Stomach (tissue), 4 donors: ENCODE measurements around the gene TNPO3.

Experiments
- EP300 ChIP-seq: sonication (generic); formaldehyde crosslinking; IDR thresholded peaks from one replicate; pipeline ENCODE4 v1.6.1; 2017; ENCODE audit warnings: antibody characterized with exemption
- POLR2AphosphoS5 ChIP-seq, 3 donors: sonication (generic); formaldehyde crosslinking; IDR thresholded peaks; one replicate each; pipeline ENCODE4 v1.6.1; 2016; ENCODE audit warnings: antibody characterized with exemption in 3 of 3
- TF ChIP-seq, protein P1 (sequence below), 7 experiments: fragments of 450-650 bp in 4 of 7; fragments of 200-600 bp in 3 of 7; sonication (generic) in 3 of 7; IDR thresholded peaks; one replicate each; pipeline ENCODE4 v1.5.1; 2016 to 2019; ENCODE audit warnings: antibody characterized with exemption in 7 of 7, control low read depth in 2 of 7, mild to moderate bottlenecking in 1 of 7

DNA sequence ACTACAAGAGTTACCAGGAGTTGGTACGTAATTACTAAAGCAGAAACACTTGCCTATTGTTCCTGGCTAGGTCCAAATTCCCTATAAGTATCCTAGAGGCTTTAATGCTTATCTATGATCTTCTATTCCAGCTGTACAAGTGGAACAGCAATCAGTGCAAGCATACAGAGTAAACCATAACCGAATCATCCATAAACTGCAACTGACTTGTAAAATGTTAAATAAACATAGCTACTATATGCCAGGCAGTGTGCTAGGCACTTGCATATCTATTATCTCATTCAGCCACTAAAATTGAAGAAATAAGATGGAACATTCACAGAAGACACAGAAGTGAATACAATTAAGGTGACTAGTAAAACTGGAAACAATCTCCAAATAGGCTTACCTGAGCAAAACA lies 61.5 kb downstream of the TNPO3 start:
- no peak for TF ChIP-seq EP300
- TF ChIP-seq, protein P1, sequence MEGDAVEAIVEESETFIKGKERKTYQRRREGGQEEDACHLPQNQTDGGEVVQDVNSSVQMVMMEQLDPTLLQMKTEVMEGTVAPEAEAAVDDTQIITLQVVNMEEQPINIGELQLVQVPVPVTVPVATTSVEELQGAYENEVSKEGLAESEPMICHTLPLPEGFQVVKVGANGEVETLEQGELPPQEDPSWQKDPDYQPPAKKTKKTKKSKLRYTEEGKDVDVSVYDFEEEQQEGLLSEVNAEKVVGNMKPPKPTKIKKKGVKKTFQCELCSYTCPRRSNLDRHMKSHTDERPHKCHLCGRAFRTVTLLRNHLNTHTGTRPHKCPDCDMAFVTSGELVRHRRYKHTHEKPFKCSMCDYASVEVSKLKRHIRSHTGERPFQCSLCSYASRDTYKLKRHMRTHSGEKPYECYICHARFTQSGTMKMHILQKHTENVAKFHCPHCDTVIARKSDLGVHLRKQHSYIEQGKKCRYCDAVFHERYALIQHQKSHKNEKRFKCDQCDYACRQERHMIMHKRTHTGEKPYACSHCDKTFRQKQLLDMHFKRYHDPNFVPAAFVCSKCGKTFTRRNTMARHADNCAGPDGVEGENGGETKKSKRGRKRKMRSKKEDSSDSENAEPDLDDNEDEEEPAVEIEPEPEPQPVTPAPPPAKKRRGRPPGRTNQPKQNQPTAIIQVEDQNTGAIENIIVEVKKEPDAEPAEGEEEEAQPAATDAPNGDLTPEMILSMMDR (IDR thresholded peaks at IDR 0.05) = no peak
- TF ChIP-seq POLR2AphosphoS5 (IDR thresholded peaks at IDR 0.05) = no peak
